Measurements from ENCODE around the gene GATD1. TPM values are rescaled to one million over a fixed set of nuclear protein-coding genes. Genes with fewer than 3 reads are reported as not detected.
"Not testable (repeated sequence)": the region's sequence is repeated elsewhere in the genome, so short reads cannot be mapped to it uniquely, and the experiment has no call there.

The GATD1 gene
- total and polyA plus RNA-seq, 2 donors (not counting 1 experiment from before 2014, with no cell fraction given) = 14.7 to 20.3 TPM

DNA sequence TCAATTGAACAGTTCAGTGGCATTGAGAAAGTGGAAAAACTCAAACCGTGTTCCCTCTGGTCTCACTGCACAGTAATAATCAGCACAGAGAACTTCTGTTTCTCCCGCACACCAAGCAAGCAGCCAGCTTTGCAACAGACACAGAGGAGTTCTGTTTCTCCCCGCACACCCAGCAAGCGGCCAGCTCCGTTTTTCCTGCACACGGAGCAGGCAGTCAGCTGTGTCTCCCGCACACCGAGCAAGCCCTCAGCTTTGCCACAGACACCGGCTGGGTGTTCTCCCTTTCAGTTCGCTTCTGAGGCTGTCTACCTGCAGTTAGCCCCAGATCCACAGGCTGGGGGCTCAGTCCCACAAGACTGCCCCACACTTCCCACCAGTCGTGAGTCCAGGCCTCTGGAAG lies 39.9 kb downstream of the GATD1 start:
- H3K4me3 ChIP-seq (replicated peaks in 1 of 4; ENCODE audit: control extremely low read depth in 1 of 4, insufficient read depth in 1 of 4, low read depth in 3 of 4, low read length in 4 of 4) = no peak overlapping the region
- no peak overlapping the region for H3K9ac ChIP-seq (ENCODE audit: insufficient read depth, low read length)
- TF ChIP-seq, protein P1, sequence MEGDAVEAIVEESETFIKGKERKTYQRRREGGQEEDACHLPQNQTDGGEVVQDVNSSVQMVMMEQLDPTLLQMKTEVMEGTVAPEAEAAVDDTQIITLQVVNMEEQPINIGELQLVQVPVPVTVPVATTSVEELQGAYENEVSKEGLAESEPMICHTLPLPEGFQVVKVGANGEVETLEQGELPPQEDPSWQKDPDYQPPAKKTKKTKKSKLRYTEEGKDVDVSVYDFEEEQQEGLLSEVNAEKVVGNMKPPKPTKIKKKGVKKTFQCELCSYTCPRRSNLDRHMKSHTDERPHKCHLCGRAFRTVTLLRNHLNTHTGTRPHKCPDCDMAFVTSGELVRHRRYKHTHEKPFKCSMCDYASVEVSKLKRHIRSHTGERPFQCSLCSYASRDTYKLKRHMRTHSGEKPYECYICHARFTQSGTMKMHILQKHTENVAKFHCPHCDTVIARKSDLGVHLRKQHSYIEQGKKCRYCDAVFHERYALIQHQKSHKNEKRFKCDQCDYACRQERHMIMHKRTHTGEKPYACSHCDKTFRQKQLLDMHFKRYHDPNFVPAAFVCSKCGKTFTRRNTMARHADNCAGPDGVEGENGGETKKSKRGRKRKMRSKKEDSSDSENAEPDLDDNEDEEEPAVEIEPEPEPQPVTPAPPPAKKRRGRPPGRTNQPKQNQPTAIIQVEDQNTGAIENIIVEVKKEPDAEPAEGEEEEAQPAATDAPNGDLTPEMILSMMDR (conservative IDR thresholded peaks at IDR 0.05 in 1 of 2, IDR thresholded peaks at IDR 0.05 in 1 of 2; ENCODE audit: low read depth in 1 of 2, low read length in 2 of 2) = no peak
- no peak for TF ChIP-seq EZH2 (IDR thresholded peaks at IDR 0.05; ENCODE audit: low read length, missing control alignments)
- no peaks in the 10 kb centered on the region for H3K4me1 ChIP-seq (ENCODE audit: control insufficient read depth, extremely low read depth, insufficient read depth, low read length)
- no peaks in the 10 kb centered on the region for H3K9me3 ChIP-seq (ENCODE audit: control insufficient read depth, insufficient read depth, low read depth, low read length)
- no peaks in the 10 kb centered on the region for H3K79me2 ChIP-seq (ENCODE audit: control insufficient read depth, insufficient read depth, low read length)
- H3K4me2 ChIP-seq (ENCODE audit: extremely low read depth, insufficient read depth, low read length) = no peak overlapping the region
- no peak for DNase-seq (ENCODE audit: low read depth in 2 of 2)
- no peaks in the 10 kb centered on the region for H4K20me1 ChIP-seq (ENCODE audit: control insufficient read depth, extremely low read depth, insufficient read depth, low read length)
- H3K27ac ChIP-seq (ENCODE audit: insufficient read depth, low read length) = no peak overlapping the region
- no peaks in the 10 kb centered on the region for H3K27me3 ChIP-seq (ENCODE audit: control insufficient read depth, insufficient read depth, low read length)
- H2AFZ ChIP-seq (ENCODE audit: low read length) = no peak overlapping the region
- no peaks in the 10 kb centered on the region for H3K36me3 ChIP-seq (ENCODE audit: control insufficient read depth, insufficient read depth, low read length)

DNA sequence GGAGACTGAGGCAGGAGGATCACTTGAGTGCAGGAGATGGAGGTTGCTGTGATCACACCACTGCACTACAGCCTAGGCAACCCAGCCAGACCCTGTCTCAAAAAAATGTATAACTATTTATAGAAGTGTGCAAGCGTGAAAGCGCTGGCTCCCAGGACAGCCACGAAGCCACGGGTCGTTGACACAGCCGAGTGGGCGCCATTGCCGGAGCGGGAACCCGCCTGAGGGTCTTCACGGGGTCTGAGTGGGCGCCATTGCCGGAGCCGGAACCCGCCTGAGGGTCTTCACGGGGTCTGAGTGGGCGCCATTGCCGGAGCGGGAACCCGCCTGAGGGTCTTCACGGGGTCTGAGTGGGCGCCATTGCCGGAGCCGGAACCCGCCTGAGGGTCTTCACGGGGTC lies 42.7 kb downstream of the GATD1 start:
- H3K9ac ChIP-seq (ENCODE audit: insufficient read depth, low read length); H3K36me3 ChIP-seq (ENCODE audit: control insufficient read depth, insufficient read depth, low read length); H3K4me3 ChIP-seq (replicated peaks in 1 of 4; ENCODE audit: control extremely low read depth in 1 of 4, insufficient read depth in 1 of 4, low read depth in 3 of 4, low read length in 4 of 4); DNase-seq (ENCODE audit: low read depth in 2 of 2); H3K27me3 ChIP-seq (ENCODE audit: control insufficient read depth, insufficient read depth, low read length); H3K79me2 ChIP-seq (ENCODE audit: control insufficient read depth, insufficient read depth, low read length); H3K4me1 ChIP-seq (ENCODE audit: control insufficient read depth, extremely low read depth, insufficient read depth, low read length); H3K9me3 ChIP-seq (ENCODE audit: control insufficient read depth, insufficient read depth, low read depth, low read length); H3K4me2 ChIP-seq (ENCODE audit: extremely low read depth, insufficient read depth, low read length); H4K20me1 ChIP-seq (ENCODE audit: control insufficient read depth, extremely low read depth, insufficient read depth, low read length); H3K27ac ChIP-seq (ENCODE audit: insufficient read depth, low read length); H2AFZ ChIP-seq (ENCODE audit: low read length): not testable (repeated sequence)

DNA sequence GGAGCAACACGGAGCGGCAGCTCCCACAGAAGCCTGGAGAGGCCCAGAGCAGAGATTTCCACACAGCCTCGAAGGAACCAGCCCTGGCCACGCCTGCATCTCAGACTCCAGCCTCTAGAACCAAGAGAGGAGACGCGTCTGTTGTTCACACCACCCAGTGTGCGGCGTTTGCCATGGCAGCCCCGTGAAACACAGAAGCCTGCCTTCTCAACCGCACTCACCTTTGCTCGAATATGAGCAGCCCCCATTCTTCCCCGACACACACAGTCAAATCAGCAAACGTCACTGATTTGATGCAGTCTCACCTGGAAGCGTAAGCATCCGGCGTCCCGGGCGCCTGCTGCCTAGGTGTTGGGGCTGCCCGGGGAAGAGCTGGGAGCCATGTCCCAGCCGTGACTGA lies 44.2 kb downstream of the GATD1 start:
- no peaks in the 10 kb centered on the region for H4K20me1 ChIP-seq (ENCODE audit: control insufficient read depth, extremely low read depth, insufficient read depth, low read length)
- no peak overlapping the region for H3K9ac ChIP-seq (ENCODE audit: insufficient read depth, low read length)
- no peak for DNase-seq (ENCODE audit: low read depth in 2 of 2)
- H2AFZ ChIP-seq (ENCODE audit: low read length) = no peak overlapping the region
- H3K79me2 ChIP-seq (ENCODE audit: control insufficient read depth, insufficient read depth, low read length) = no peaks in the 10 kb centered on the region
- no peak overlapping the region for H3K4me2 ChIP-seq (ENCODE audit: extremely low read depth, insufficient read depth, low read length)
- no peak overlapping the region for H3K4me3 ChIP-seq (replicated peaks in 1 of 4; ENCODE audit: control extremely low read depth in 1 of 4, insufficient read depth in 1 of 4, low read depth in 3 of 4, low read length in 4 of 4)
- peaks cover 8% of the 10 kb centered on the region for H3K4me1 ChIP-seq (ENCODE audit: control insufficient read depth, extremely low read depth, insufficient read depth, low read length)
- no peak for TF ChIP-seq EZH2 (IDR thresholded peaks at IDR 0.05; ENCODE audit: low read length, missing control alignments)
- TF ChIP-seq, protein P1 (conservative IDR thresholded peaks at IDR 0.05 in 1 of 2, IDR thresholded peaks at IDR 0.05 in 1 of 2; ENCODE audit: low read depth in 1 of 2, low read length in 2 of 2) = no peak
- H3K36me3 ChIP-seq (ENCODE audit: control insufficient read depth, insufficient read depth, low read length) = no peaks in the 10 kb centered on the region
- H3K27me3 ChIP-seq (ENCODE audit: control insufficient read depth, insufficient read depth, low read length) = no peaks in the 10 kb centered on the region
- no peak overlapping the region for H3K27ac ChIP-seq (ENCODE audit: insufficient read depth, low read length)
- no peaks in the 10 kb centered on the region for H3K9me3 ChIP-seq (ENCODE audit: control insufficient read depth, insufficient read depth, low read depth, low read length)
